Upper lobe of left lung (tissue), 6 donors: ENCODE results near the gene MRPL52. TPM values are rescaled to one million over a fixed set of nuclear protein-coding genes. Genes with fewer than 3 reads are reported as not detected.
"Not testable (repeated sequence)": the region's sequence is repeated elsewhere in the genome, so short reads cannot be mapped to it uniquely, and the experiment has no call there.

Experiments used
- ATAC-seq, 2 donors: fragments of 200-7000 bp; cut with Tn5 transposase; one replicate each; pipeline ENCODE4 v1.9.1; 2022; ENCODE audit warnings: mild to moderate bottlenecking in 2 of 2, moderate library complexity in 2 of 2; ENCODE audit not compliant: low FRiP score in 2 of 2
- DNase-seq, 2 donors: peaks; one replicate each; pipeline ENCODE4 v3.0.0-alpha.2; 2019 to 2020
- H3K27ac ChIP-seq, 4 donors: fragments of 200-600 bp; sonication (generic); one replicate each; pipeline ENCODE4 v1.5.1; 2016 to 2019
- H3K27me3 ChIP-seq, 4 donors: fragments of 200-600 bp; sonication (generic); one replicate each; pipeline ENCODE4 v1.5.1; 2017 to 2019
- H3K36me3 ChIP-seq, 4 donors: fragments of 200-600 bp; sonication (generic); one replicate each; pipeline ENCODE4 v1.5.1; 2016 to 2019
- H3K4me1 ChIP-seq, 4 donors: fragments of 200-600 bp; sonication (generic); one replicate each; pipeline ENCODE4 v1.5.1; 2018 to 2019
- H3K4me3 ChIP-seq, 4 donors: fragments of 200-600 bp; sonication (generic); one replicate each; pipeline ENCODE4 v1.5.1; 2017 to 2019; ENCODE audit warnings: mild to moderate bottlenecking in 2 of 4, moderate library complexity in 1 of 4
- H3K9me3 ChIP-seq, 4 donors: fragments of 200-600 bp; sonication (generic); one replicate each; pipeline ENCODE4 v1.5.1; 2018 to 2019
- CTCF ChIP-seq, 6 experiments: fragments of 450-650 bp in 4 of 6; fragments of 200-600 bp in 2 of 6; sonication (generic) in 2 of 6; IDR thresholded peaks; one replicate each; pipeline ENCODE4 v1.5.1; 2016 to 2019; ENCODE audit warnings: antibody characterized with exemption in 6 of 6
- EP300 ChIP-seq, 4 donors: sonication (generic); formaldehyde crosslinking; IDR thresholded peaks; one replicate each; pipeline ENCODE4 v1.5.1; 2017; ENCODE audit warnings: antibody characterized with exemption in 4 of 4, control low read depth in 2 of 4
- POLR2A ChIP-seq, 4 donors: fragments of 450-650 bp; IDR thresholded peaks; one replicate each; pipeline ENCODE4 v1.5.1; 2016 to 2017; ENCODE audit warnings: antibody characterized with exemption in 4 of 4, mild to moderate bottlenecking in 2 of 4
- POLR2AphosphoS5 ChIP-seq, 2 donors: sonication (generic); formaldehyde crosslinking; IDR thresholded peaks; one replicate each; pipeline ENCODE4 v1.5.1; 2017; ENCODE audit warnings: antibody characterized with exemption in 2 of 2
- WGBS, 2 donors: methylation state at CpG; one replicate each; pipeline ENCODE4 v1.1.5; 2017 to 2018; 5-methylcytosine and 5-hydroxymethylcytosine counted together
- total RNA-seq, 6 donors: library from RNA; depleted of rRNA in 4 of 6; stranded (reverse); fragments of >200 nt in 4 of 6; gene quantifications; one replicate each; pipeline versions ENCODE4 v1.1.0 to v1.2.1, GENCODE V29; 2016 to 2021
- donor health status: DM: no; HTN: no; CAD: no; lungs with moderate emphysema.
- donor health status: DM: no; HTN: yes; CAD: no; lungs with severe emphysema.

The MRPL52 gene
- total RNA-seq, 6 donors from 2014 or later, result 9.4 to 88.2 (median 34.1) TPM

- WGBS, 2 donors, result 78 to 79% methylated on average over 8 of the region's 8 CpGs
- no peak for ATAC-seq
- Histone ChIP-seq H3K4me1 (peaks cover 0 to 12% (median 3%) of the 10 kb centered on the region in 4 donors), H3K27ac (no peak overlapping the region), H3K4me3 (no peak overlapping the region), H3K36me3 (no peaks in the 10 kb centered on the region), H3K27me3 (no peaks in the 10 kb centered on the region), H3K9me3 (no peaks in the 10 kb centered on the region)
- TF ChIP-seq POLR2A (IDR thresholded peaks at IDR 0.05) (no peak), CTCF (IDR thresholded peaks at IDR 0.05) (no peak), EP300 (IDR thresholded peaks at IDR 0.05) (no peak), POLR2AphosphoS5 (IDR thresholded peaks at IDR 0.05) (no peak)
- no peak for DNase-seq
Measured at GRCh38 chr14:22801716-22802115, 28.0 kb upstream of the MRPL52 start.

- no peak for TF ChIP-seq POLR2AphosphoS5 (IDR thresholded peaks at IDR 0.05)
- no peak for TF ChIP-seq POLR2A (IDR thresholded peaks at IDR 0.05)
- TF ChIP-seq EP300 (IDR thresholded peaks at IDR 0.05), result no peak
- no peak for TF ChIP-seq CTCF (IDR thresholded peaks at IDR 0.05)
- no peak for ATAC-seq
- no peak for DNase-seq
- H3K27ac ChIP-seq, result no peak overlapping the region
- H3K9me3 ChIP-seq, result no peaks in the 10 kb centered on the region
- H3K36me3 ChIP-seq, result no peaks in the 10 kb centered on the region
- peaks cover 0 to 12% (median 3%) of the 10 kb centered on the region in 4 donors for H3K4me1 ChIP-seq
- no peak overlapping the region for H3K4me3 ChIP-seq
- H3K27me3 ChIP-seq, result no peaks in the 10 kb centered on the region
- 77 to 90% methylated on average over 12 of the region's 12 CpGs for WGBS, 2 donors
Measured at GRCh38 chr14:22802860-22803686, 26.6 kb upstream of the MRPL52 start.

GRCh38 chr14:22803687-22803974, 26.1 kb upstream of the MRPL52 start:
- no peak for TF ChIP-seq EP300 (IDR thresholded peaks at IDR 0.05)
- no peak for TF ChIP-seq POLR2A (IDR thresholded peaks at IDR 0.05)
- TF ChIP-seq POLR2AphosphoS5 (IDR thresholded peaks at IDR 0.05), result no peak
- no peak for TF ChIP-seq CTCF (IDR thresholded peaks at IDR 0.05)
- no peak overlapping the region for H3K4me3 ChIP-seq
- peaks cover 0 to 6% (median 3%) of the 10 kb centered on the region in 4 donors for H3K4me1 ChIP-seq
- ATAC-seq (no peak), DNase-seq (no peak)
- H3K27me3 ChIP-seq, result no peaks in the 10 kb centered on the region
- H3K36me3 ChIP-seq, result no peaks in the 10 kb centered on the region
- 89 to 92% methylated on average over 3 of the region's 3 CpGs for WGBS, 2 donors
- H3K27ac ChIP-seq, result no peak overlapping the region
- H3K9me3 ChIP-seq, result no peaks in the 10 kb centered on the region

- H3K9me3 ChIP-seq, H3K4me1 ChIP-seq, H3K36me3 ChIP-seq, H3K27ac ChIP-seq, ATAC-seq, DNase-seq, H3K4me3 ChIP-seq, H3K27me3 ChIP-seq: not testable (repeated sequence)
- 92 to 96% methylated on average over 4 of the region's 4 CpGs for WGBS, 2 donors
Measured at GRCh38 chr14:22805235-22805634, 24.5 kb upstream of the MRPL52 start.

GRCh38 chr14:22807432-22808087, 22.1 kb upstream of the MRPL52 start:
- WGBS, 2 donors, result 78 to 81% methylated on average over 13 of the region's 13 CpGs
- peak in 1 of 4 donors; percentile 31 for TF ChIP-seq EP300 (IDR thresholded peaks at IDR 0.05)
- no peak for TF ChIP-seq POLR2A (IDR thresholded peaks at IDR 0.05)

More at GRCh38 chr14:22807432-22808087, 22.1 kb upstream of the MRPL52 start:
- H3K27me3 ChIP-seq, result no peaks in the 10 kb centered on the region
- peak in 1 of 2 donors; percentile 24 for ATAC-seq
- no peak overlapping the region for H3K4me3 ChIP-seq
- H3K4me1 ChIP-seq, result peaks cover 0 to 4% (median 0%) of the 10 kb centered on the region in 4 donors
- H3K36me3 ChIP-seq, result no peaks in the 10 kb centered on the region
- no peaks in the 10 kb centered on the region for H3K9me3 ChIP-seq
- DNase-seq, result no peak
- no peak overlapping the region for H3K27ac ChIP-seq
